ENCODE measurements around the gene PUS1.

The PUS1 gene

DNA sequence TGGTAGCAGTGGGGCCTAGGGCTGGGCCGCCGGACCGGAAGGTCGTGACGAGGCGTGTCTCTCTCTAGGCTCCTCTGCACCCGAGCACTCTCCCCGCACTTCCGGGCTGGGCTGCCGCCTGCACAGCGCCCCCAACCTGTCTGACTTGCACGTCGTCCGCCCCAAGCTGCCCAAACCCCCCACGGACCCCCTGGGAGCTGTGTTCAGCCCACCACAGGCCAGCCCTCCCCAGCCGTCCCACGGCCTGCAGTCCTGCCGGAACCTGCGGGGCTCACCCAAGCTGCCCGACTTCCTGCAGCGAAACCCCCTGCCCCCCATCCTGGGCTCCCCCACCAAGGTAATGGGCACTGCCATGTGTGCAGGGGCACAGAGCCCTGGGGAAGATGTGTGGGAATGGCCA lies 13.3 kb upstream of the PUS1 start:
- no peak for DNase-seq (ENCODE audit: low read depth in 3 of 3)

DNA sequence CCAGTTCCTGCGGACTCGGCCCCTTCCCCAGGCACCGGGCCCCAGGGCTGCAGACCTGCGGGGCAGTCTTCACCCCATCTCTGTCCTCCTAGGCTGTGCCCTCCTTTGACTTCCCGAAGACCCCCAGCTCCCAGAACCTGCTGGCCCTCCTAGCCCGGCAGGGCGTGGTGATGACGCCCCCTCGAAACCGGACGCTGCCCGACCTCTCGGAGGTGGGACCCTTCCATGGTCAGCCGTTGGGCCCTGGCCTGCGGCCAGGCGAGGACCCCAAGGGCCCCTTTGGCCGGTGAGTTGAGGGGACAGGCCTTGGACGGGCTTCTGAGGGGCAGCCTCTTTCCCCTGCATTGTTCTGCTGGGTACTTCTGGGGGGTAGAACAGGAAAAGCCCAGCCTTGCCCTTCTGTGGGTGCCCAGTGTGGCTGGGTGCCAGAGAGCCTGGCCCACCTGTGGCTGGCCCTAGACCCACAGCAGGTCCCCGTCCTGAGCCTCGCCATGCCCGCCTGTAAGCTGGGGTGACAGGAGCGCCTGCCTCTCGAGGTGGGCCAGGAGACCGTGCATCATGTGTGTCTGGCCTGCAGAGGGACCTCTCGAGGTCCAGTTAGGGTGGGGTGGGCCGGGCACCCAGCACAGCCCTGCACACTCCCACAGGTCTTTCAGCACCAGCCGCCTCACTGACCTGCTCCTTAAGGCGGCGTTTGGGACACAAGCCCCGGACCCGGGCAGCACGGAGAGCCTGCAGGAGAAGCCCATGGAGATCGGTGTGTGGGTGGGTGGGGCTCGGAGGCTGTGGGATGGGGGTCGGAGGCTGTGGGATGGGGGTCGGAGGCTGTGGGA lies 12.6 kb upstream of the PUS1 start:
- no peak for DNase-seq (ENCODE audit: low read depth in 3 of 3)

DNA sequence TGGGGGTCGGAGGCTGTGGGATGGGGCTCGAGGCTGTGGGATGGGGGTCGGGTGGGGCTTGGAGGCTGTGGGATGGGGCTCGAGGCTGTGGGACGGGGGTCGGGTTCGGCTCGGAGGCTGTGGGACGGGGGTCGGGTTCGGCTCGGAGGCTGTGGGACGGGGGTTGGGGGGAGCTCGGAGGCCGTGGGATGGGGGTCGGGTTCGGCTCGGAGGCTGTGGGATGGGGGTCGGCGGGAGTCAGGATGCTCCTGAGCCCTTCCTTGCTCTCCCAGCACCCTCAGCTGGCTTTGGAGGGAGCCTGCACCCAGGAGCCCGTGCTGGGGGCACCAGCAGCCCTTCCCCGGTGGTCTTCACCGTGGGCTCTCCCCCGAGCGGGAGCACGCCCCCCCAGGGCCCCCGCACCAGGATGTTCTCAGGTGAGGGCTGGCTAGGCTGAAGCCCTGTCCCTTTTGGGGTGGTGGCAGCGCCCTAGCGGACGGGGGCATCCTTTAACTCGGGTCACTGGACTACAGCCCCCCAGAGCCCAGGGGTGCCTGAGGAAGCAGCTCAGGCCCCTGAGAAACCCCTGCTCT lies 11.9 kb upstream of the PUS1 start:
- peak in 1 of 3 experiments; percentile 20 for DNase-seq (ENCODE audit: low read depth in 3 of 3)

DNA sequence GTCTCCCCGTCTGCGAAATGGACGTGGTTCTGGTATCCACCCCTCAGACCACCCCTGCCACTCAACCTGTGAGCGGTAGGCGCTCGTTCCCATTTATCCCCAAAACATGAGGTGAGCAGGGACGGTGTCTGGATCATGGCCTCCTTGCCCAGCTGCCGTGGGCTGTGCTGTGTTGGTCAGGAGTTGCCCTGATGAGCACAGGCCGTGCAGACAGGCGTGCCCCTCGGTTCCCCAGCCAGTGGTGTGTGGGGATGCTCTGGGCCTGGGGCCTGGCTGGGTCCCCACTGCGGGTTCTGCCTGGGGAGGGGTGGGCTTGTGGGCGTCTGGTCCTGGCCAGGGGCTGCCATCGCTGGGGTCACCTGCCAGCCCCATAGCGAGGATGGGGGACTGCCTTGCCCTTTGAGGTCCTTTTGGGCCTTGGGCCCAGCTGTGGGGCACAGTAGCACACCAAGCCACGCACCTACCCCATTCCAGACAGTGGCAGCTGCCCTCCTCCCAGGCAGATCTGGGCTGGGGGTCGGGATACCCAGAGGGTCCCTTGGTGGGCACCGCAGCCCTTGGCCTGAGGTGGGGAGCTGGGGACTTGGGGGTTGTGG lies 11.3 kb upstream of the PUS1 start:
- DNase-seq (ENCODE audit: low read depth in 3 of 3) = no peak

DNA sequence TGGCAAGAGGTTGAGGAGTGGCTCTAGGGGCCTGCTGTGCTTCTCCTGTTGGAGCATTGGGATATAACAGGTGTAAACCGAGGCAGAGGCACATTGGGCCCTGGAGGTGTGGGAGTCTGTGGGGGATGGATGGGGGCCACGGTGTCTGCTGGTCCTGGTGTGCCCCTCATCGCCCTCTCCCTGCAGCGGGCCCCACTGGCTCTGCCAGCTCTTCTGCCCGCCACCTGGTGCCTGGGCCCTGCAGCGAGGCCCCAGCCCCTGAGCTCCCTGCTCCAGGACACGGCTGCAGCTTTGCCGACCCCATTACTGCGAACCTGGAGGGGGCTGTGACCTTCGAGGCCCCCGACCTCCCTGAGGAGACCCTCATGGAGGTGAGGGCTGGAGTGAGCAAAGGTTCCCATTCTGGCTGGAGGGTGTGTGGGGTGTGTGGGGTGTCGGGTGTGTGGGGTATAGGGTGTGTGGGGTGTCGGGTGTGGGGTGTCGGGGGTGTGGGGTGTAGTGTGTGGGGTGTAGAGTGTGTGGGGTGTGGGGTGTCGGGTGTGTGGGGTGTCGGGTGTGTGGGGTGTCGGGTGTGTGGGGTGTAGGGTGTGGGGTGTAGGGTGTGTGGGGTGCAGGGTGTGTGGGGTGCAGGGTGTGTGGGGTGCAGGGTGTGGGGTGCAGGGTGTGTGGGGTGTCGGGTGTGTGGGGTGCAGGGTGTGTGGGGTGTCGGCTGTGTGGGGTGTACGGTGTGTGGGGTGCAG lies 10.6 kb upstream of the PUS1 start:
- no peak for DNase-seq (ENCODE audit: low read depth in 3 of 3)

DNA sequence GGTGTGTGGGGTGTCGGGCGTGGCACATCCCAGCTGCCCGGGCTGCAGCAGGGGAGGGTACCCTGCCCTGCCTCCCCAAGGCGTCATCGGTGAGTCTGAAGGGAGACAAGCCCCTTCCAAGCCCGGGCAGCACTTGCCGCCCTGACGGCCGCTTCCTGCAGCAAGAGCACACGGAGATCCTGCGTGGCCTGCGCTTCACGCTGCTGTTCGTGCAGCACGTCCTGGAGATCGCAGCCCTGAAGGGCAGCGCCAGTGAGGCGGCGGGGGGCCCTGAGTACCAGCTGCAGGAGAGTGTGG lies 10.1 kb upstream of the PUS1 start:
- no peak for DNase-seq (ENCODE audit: low read depth in 3 of 3)

DNA sequence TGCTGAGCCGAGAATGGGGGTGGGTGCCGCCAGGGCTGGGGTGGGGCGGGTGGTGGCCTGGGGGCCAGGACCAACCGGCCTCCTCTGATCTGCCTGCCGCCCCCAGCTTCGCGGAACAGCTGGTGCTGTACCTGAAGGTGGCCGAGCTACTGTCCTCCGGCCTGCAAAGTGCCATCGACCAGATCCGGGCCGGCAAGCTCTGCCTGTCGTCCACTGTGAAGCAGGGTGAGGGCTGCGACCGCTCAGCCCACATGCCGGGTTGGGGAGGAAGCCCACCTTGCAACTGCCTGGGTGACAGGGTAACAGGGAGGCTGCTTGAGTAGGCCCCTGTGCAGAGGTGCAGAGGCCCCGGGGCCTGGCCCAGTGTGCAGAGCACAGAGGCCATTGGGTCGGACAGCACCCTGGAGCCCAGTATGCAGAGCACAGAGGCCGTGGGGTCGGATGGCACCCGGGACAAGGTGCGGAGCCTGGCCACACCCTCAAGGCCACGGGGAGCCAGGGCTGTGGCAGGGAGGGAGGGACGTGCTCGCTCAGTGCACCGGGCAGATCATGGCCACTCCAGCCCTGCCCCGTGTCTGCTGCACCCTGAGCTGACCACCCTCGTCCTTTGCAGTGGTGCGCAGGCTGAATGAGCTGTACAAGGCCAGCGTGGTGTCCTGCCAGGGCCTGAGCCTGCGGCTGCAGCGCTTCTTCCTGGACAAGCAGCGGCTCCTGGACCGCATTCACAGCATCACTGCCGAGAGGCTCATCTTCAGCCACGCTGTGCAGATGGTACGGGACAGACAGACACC lies 9.5 kb upstream of the PUS1 start:
- DNase-seq (ENCODE audit: low read depth in 3 of 3) = no peak

DNA sequence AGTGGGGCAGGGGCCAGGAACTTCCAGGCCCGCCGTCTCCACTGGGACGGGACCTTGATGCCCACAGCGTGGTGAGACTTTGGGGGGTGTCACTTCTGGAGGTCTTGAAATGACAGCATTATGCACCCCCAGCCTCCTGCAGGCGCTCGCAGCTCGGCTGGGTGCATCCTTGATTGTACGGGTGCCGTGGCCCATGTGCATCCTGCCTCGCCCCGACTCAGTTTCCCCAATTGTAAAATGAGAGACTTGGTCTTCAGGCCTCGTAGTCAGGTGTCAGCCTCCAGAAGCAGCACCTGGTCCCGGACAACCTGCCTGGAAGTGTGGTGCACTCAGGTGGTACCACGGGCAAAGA lies 8.9 kb upstream of the PUS1 start:
- no peak for DNase-seq (ENCODE audit: low read depth in 3 of 3)

DNA sequence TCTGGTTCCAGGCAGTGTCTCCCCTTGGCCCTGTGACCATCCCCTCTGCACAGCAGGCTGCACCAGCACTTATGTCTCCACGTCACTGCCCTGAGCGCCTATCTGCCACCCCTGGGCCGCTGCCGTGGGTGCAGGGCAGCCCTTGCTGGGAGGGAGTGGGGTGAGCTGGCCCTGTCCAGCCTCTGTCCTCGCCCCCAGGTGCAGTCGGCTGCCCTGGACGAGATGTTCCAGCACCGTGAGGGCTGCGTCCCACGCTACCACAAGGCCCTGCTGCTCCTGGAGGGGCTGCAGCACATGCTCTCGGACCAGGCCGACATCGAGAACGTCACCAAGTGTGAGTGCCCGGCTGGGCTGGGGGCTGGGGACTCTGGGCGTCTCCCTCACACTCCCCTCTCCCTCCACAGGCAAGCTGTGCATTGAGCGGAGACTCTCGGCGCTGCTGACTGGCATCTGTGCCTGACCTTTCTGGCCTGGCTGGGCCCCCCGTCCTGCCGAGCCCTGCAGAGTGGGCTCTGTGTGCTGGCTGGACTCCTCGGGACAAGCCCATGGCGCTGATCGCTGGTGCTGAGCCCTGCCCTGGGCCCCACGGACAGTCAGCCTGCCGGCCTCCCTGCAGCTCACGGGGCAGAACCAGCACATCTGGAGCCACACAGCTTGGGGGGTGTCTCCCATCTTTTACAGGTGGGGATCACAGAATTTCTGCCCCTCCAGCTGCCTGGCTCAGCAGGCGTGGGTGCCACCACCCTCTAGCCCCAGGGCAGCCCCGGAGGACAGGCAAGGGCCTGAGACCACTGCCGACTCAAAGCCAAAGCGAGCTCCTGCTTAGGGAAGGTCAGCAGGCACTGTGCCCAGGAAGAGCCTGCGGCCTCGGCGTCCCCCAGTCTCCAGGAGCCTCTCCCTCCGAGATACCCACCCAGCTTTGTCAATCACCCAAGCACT lies 7.9 kb upstream of the PUS1 start:
- no peak for DNase-seq (ENCODE audit: low read depth in 3 of 3)

DNA sequence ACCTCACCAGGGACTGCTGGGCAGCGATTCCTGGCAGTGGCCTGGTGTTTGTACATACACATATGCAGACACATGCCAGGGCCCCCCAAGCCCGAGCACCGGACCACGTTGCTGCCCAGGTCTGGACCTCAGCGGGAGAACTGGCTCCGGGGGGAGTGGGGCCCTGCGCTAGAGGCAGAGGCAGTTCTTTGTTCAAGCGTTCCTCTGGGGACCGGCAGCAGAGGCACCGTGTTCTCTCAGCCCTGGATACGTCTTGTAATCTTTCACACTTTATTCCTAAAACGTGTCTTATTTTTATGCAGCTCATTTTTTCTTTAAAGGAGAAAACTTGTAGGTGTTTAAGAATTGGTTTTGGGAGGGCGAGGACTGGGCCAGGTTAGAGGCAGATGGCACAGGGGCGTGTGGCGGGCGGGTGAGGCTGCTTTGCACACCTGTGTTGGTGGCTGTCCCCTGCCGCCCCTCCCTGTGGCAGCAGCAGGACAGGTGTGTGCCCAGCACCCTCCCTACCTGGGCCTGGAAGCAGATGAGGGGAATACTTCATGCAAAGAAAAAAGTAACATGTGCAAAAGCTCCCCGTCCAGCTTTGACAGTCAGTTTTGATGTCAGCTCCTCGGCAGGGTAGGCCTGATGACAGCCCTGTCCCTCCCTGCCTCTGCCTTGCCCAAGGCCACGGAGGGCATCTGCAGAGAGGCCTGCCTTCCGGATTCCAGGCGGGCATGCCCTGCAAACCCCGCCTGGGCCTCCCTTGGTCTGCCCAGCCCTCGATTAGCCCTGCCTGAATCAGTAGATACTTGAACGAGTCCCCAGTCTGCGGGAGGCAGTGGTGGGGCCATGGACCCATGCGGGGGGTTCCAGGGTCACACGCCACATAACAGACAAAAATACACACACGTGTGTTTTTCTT lies 7.0 kb upstream of the PUS1 start:
- DNase-seq (ENCODE audit: low read depth in 3 of 3) = no peak

DNA sequence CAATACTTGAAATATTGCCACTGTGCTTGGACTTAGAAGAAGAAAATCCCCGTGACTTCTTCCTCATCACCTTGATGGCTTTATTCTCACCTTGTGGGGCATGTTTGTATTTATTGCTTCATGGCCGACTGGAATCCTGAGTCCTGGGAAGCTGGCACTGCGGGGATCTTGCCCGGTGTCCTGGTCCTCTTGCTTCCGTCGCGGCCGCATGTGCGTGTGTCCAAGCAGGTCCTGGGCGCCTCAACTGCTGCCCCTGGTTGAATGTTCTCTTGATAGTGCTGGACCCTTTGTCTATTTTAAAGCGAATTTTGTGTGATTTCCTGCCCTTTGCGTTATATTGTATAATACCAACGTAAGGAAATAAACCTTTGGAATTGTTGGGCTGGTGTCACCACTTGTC lies 6.3 kb upstream of the PUS1 start:
- no peak for DNase-seq (ENCODE audit: low read depth in 3 of 3)

DNA sequence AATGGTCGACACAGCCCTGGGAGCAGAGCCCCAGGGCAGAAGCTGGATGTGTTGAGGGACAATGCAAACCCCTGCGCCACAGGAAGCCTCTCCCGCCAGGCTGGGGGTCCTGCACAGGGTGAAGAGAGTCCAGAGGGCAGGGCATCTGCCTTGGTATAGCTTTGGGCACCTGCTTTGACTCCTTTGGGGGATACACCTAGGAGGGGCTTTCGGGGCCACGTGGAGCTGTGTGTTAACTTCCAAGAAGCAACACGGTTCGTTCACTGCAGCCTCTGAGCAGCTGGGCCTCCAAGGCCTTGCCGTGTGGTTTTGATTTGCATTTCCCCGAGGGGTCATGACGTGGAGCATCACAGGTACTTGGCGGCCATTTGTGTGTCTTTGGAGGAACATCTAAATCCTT lies 5.8 kb upstream of the PUS1 start:
- no peak for DNase-seq (ENCODE audit: low read depth in 3 of 3)

DNA sequence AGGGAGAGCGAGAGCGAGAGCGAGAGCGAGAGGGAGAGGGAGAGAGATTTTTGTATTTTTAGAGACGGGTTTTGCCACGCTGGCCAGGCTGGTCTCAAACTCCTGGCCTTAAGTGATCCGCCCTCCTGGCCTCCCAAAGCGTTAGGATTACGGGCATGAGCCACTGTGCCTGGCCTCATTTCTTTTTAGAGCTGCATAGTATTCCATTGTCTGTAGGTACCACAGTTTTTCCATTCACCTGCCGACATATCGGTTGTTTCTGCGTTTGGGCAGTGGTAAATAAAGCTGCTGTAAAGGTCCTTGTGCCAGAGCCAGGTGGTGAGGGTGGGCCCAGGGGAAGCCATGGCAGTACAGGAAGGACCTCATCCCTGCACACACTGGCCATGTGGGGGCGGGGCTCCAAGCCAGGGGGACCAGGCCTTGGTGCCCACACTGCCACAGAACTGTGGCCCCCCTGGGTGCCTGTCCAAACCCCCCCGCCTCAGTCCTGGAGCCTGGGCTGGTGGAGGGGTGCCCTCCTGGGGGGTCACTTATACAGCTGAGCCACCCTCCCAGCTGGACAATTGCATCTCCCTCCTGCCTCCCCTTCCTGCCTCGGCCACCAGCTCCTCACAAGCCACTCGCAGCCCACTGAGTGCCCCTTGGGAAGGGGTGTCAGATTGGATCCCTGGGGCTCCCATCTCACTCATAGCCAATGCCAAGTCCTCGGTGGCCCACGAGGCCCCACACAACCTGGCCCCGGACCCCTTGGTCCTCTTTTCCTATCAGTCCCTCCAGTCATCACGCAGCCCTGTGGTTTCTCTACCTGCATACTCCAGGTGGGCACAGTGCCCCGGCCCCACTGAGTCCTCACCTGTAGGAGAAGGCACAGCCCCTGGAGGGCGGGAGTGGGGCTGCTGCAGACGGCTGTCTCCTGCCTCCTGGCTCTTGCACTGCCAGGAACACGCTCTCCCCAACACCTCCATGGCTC lies 1.7 kb upstream of the PUS1 start:
- DNase-seq (ENCODE audit: low read depth in 3 of 3) = no peak

DNA sequence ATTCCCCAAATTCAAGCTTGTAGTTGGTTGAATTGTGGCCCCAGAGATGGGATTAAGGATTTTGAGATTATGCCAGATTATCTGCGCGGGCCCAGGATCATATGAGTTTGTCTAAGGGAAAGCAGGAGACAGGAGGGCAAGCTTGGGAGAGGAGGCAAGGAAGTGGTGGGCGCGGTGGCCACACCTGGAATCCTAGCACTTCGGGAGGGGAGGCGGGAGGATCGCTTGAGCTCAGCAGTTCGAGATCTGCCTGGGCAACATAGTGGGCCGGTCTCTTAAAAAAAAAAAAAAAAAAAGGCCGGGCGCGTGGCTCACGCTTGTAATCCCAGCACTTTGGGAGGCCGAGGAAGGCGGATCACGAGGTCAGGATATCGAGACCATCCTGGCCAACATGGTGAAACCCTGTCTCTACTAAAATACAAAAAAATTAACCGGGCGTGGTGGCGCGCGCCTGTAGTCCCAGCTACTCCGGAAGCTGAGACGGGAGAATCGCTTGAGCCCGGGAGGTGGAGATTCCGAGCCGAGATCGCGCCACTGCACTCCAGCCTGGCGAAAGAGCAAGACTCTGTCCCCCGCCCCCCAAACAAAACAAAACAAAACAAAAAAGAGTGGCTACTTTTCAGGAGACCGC lies 881 bp upstream of the PUS1 start:
- no peak for DNase-seq (ENCODE audit: low read depth in 3 of 3)

DNA sequence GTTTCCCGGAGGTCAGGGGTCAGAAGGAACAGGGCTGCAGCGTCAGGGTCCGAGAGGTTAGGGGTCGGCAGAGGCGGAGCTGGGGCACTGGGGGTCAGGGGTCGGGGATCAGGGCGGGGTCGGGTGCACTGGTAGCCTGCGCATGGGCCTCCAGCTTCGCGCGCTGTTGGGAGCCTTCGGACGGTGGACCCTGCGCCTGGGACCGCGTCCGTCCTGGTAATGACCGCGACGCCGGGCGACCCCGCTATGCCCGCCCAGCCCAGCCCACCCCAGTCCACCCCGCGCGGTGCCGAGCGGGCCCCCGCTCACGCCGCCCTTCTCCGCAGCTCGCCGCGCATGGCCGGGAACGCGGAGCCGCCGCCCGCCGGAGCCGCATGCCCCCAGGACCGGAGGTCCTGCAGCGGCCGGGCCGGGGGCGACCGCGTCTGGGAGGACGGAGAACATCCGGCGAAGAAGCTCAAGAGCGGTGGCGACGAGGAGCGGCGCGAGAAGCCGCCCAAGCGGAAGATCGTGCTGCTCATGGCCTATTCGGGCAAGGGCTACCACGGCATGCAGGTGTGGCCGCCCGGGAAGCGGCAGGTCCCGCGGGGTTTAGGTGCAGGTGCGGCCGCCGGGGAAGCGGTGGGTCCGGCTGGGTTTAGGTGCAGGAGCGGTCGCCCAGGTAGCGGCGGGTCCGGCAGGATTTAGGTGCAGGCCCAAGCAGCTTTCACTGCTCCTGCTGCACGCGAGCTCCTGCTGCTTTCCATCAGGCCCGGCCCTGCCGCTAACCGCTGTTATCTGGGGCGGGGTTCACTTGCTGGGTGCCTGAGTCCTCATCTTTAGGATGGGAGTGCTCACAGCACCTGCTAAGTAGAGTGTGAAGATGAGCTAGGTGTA lies 743 bp downstream of the PUS1 start:
- DNase-seq (ENCODE audit: low read depth in 3 of 3) = no peak

DNA sequence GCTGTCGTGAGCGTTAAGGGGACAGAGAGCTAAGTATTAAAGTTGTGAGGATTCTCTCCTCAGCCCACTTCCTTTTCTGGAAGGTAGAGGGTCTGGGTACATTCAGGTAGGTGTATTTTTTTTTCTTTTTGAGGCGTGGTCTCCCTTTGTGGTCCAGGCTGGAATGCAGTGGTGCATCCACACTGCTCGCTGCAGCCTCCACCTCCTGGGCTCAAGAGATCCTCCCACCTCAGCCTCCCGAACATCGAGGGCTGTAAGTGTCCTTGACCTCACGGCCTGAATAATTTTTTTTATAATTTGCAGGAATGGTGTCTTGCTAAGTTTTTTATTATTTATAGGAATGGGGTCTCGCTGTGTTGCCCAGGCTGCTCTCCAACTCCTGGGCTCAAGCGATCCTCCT lies 1.4 kb downstream of the PUS1 start:
- DNase-seq (ENCODE audit: low read depth in 3 of 3) = no peak

DNA sequence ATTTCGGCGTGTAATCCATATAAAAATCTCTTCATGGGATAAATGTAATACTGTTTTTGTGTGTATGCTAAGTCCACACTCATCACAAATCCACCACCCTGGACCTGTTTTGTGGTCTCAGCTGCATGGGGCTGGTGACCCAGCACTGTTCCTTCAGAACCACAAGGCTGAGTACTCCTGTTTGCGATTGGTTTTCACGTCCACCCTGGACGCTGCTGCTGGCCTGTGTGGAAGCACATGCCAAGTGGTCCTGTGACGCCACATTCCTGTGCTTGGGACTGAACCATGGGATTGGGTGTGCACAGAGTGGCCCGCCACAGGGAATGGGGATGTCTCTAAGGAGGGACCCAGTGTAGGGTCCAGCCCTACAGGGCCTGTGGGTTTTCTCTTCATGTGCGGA lies 4.3 kb downstream of the PUS1 start:
- no peak for DNase-seq (ENCODE audit: low read depth in 3 of 3)
